ENCODE measurements around the gene DPYD. TPM values are rescaled to one million over a fixed set of nuclear protein-coding genes. Genes with fewer than 3 reads are reported as not detected.

DPYD gene
- total RNA-seq, 1 donor from 2014 or later, result 45.7 TPM

DNA sequence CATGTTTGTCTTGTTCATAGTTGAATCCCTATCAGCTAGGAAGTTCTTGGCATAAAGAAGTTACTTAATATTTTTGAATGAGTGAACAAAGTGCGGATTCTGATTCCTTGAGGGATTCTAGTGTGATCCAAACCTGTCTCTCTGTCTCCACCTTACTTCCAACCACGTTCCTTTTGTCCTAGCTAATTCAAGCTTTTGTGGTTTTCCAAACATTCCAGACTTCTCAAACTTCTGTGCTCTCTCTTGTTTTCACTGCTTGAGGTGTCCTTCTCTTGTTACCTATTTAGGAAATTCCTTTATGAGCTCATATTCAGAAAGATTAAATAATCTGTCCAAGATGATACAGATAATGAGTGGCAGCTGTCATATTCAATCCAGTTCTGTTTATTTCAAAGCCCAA is 846.1 kb downstream of the DPYD start:
- intact Hi-C loops (cut with DNase I), result no loop called here
- ATAC-seq, result no peak
- no peak for DNase-seq (ENCODE audit: low spot score)

GRCh38 chr1:97073936-97074335 is 846.9 kb downstream of the DPYD start:
- ATAC-seq, result no peak
- intact Hi-C loops (cut with DNase I), result no loop called here
- DNase-seq (ENCODE audit: low spot score), result no peak

DNA sequence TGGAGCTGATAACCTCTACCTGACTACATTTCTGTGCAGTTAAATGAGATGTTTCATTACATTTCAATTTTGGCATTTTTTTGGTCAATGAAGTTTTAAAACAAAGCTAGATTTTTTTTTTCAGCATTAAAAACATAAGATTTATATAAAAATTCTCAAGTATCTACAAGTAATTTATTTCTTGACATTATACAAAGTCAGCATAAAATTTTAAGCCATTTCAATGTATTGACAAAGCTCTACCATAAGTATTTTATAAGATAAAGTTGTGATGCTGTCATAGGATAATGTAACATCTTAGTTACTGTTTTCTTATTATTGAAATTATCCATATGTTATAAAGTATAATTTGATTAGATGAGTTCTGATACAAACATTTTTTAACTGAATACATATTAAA is 847.7 kb downstream of the DPYD start:
- DNase-seq (ENCODE audit: low spot score) (no peak), ATAC-seq (no peak)
- intact Hi-C loops (cut with DNase I), result no loop called here

- ATAC-seq, result no peak
- DNase-seq (ENCODE audit: low spot score), result no peak
- intact Hi-C loops (cut with DNase I), result no loop called here
Measured at GRCh38 chr1:97071173-97071572, 849.7 kb downstream of the DPYD start.

DNA sequence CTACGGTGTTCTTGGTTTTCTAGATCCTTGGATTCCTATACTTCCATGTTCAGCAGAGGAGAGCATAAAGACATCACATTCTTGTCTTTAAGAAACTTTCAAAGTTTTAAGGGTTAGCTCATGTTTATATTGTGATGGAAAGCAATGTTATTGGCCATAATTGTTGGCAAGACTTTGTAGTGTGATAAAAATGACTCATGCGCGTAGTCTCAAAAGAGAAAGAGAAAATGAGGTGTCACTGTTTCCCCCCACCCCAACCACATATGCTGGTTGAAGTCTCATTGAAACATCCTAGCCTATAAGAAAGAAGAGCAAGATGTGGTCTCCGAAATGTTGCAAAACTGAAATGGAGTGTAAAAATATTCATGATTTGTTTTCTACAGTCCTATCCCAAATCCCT is 850.5 kb downstream of the DPYD start:
- ATAC-seq (no peak), DNase-seq (ENCODE audit: low spot score) (no peak)
- intact Hi-C loops (cut with DNase I), result no loop called here

GRCh38 chr1:97069312-97069711 is 851.5 kb downstream of the DPYD start:
- DNase-seq (ENCODE audit: low spot score) (no peak), ATAC-seq (no peak)
- intact Hi-C loops (cut with DNase I), result no loop called here

GRCh38 chr1:97066860-97067259 is 854.0 kb downstream of the DPYD start:
- DNase-seq (ENCODE audit: low spot score) (no peak), ATAC-seq (no peak)
- intact Hi-C loops (cut with DNase I), result no loop called here

DNA sequence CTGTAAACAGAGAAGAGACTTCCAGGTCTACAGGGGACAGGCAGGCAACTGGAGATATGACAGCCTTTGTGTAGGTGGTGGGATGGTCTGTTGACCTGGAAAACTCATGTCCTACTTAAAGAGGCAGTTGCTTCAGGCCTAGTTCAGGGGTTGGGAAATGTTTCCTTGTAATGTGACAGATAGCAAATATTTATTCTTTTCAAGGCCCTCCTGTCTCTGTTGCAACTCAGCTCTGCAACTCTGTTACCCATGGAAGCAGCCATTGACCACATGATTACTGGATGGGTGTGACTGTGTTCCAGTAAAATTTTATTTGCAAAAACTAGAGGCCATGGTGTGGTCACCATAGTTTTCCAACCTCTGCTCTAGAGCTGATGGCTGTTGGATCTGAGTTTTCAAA is 857.3 kb downstream of the DPYD start:
- DNase-seq (ENCODE audit: low spot score) (no peak), ATAC-seq (no peak)
- intact Hi-C loops (cut with DNase I), result loop anchor here (5.0 kb wide), 1 partner anchor 934 kb away; no protein-coding TSS in a partner anchor

DNA sequence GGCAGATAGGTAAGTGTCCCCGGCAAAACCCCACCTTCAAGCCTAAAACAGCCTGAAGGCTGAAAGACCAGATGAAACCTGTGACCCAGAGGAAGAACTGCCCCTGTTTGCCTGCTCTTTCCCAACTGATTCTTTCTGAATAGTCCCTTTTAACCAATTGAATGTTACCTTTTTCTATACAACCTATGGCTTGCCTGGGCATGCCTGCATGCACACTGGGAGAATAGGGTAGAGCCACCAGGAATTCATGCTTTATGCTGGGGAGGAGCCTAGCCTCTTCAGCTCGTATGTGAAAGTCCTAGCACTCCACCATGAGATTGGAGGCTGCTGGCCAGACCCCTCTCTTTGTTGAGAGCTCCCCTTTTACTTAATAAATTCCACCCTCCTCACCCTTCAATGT is 859.2 kb downstream of the DPYD start:
- DNase-seq (ENCODE audit: low spot score) (no peak), ATAC-seq (no peak)
- intact Hi-C loops (cut with DNase I), result loop anchor here (5.0 kb wide), 1 partner anchor 936 kb away; no protein-coding TSS in a partner anchor

- no peak for ATAC-seq
- DNase-seq (ENCODE audit: low spot score), result no peak
- intact Hi-C loops (cut with DNase I), result no loop called here
Measured at GRCh38 chr1:97056386-97056785, 864.4 kb downstream of the DPYD start.

GRCh38 chr1:97053268-97053667 is 867.6 kb downstream of the DPYD start:
- no peak for ATAC-seq
- intact Hi-C loops (cut with DNase I), result no loop called here
- DNase-seq (ENCODE audit: low spot score), result no peak

DNA sequence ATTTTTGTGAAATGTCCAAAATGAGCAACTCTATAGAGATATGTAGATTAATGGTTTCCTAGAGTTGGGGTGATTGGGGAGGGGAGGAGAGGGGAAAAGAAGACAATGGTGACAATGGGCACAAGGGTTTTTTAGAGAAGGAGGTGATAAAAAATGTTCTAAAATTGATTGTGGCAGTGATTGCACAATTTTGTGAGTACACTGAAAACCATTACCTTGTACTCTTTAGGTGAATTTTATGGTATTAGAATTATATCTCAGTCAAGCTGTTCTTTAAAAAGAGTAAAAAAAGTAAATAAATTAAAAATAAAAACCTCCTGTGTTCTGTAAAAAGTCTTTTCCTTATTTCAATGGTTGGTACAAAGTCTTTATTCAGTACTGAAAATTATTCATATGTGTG is 869.0 kb downstream of the DPYD start:
- ATAC-seq, result no peak
- intact Hi-C loops (cut with DNase I), result no loop called here

DNA sequence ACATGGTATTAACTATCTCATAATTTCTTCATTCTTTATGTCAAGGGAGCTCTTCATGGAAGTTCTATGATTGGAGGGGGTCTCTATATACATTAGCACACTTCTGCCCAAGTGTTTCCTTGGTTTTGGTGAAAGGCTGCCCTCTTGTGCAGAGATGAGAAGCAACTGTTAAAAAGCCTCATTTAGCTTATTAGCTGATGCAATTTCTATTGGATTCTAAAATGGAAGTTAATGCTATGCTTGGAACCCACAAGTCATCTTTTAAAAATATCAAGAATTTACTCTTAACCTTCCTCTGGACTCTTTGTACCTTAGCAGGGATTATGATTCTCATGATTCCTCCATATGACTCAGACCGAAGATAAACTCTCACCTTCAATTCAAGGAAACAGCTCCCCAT is 870.3 kb downstream of the DPYD start:
- DNase-seq (ENCODE audit: low spot score) (no peak), ATAC-seq (no peak)
- intact Hi-C loops (cut with DNase I), result no loop called here

More for the DNA sequence above, 869.0 kb downstream of the DPYD start:
- no peak for DNase-seq (ENCODE audit: low spot score)

DNA sequence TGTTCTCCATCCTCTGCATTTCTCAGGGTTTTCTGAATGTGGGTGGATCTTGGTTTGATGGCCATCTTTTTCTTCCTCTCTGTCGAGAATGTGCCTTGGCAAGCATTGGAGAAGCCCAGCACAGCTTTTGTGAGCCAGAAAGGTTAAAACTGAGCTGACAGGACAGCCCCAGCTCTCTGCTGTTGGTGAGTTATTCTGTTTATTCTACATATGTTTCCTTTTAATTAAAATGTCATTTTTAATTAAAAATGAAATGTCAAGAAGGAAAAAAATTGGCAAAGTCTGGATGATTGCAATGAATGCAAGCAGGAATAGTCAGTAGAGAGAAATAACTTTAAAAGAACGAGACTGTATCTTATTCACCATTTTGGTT is 873.4 kb downstream of the DPYD start:
- intact Hi-C loops (cut with DNase I), result no loop called here
- ATAC-seq (peak; percentile 44), DNase-seq (ENCODE audit: low spot score) (no peak)

DNA sequence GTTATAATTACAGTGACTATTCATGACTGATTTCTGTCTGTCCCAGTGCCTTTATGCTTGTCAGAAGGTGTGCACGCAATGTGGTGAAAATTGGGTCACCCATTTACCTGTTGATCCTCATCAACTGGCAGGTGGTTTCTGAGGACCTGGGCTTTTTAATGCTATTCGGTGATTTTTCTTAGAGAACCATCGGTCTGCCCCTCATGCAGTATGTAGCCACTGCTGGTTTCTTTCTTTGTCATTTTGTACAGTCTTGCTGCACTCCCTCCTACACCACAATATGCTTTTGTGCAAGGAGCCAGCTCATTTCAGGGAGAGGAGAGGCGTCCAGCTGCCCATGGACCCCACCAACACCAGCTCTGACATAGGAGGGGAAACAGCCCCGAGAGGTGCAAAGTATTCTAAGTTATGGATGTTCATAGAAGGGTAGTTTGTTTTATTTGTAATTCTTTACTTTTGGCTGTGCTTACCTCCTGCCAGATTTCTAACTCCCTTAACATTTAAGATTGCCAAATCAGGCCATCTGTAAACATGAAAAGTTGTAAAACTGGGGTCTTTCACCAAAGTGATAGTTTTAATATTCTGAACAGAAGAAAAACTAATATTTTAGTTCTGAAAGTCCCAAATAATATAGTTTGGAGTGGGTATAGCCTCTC is 873.9 kb downstream of the DPYD start:
- no peak for DNase-seq (ENCODE audit: low spot score)
- ATAC-seq, result peak; percentile 42
- intact Hi-C loops (cut with DNase I), result no loop called here

DNA sequence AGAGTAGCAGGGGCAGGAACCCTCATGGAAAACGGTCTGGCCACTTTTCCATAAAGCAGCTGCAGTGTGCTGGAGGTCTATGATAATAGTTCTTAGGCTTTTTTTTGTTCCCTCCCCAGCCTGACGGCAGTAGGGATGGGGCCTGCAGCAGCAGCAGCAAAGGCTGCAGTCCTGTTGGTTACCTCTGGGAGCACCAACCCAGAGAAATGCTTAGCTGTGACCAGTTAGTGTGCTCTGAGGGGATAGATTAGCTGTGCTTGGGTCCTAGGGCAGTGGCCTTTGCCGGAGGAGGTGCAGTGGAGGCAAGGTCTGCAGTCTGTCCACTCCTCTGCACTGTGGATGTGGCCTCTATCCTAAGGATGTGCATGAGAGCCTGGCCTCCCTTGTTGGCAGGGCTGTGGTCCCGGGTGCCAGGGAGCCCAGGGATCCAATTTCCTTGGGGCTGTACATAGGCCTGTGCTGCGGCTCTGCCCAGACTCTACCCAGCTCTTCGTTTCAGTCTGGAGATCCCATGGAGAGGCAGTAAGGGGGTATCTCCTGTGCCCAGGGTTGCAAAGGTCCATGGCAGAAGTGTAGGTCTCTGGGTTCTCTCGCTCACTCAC is 876.6 kb downstream of the DPYD start:
- no peak for ATAC-seq
- DNase-seq (ENCODE audit: low spot score), result no peak
- intact Hi-C loops (cut with DNase I), result no loop called here

- intact Hi-C loops (cut with DNase I), result no loop called here
- no peak for ATAC-seq
Measured at GRCh38 chr1:97042551-97042950, 878.3 kb downstream of the DPYD start.

GRCh38 chr1:97041026-97041425 is 879.8 kb downstream of the DPYD start:
- DNase-seq (ENCODE audit: low spot score) (no peak), ATAC-seq (no peak)
- intact Hi-C loops (cut with DNase I), result no loop called here

More at GRCh38 chr1:97042551-97042950, 878.3 kb downstream of the DPYD start:
- DNase-seq (ENCODE audit: low spot score), result no peak

- DNase-seq (ENCODE audit: low spot score) (no peak), ATAC-seq (no peak)
- intact Hi-C loops (cut with DNase I), result no loop called here
Measured at GRCh38 chr1:97038410-97038809, 882.4 kb downstream of the DPYD start.

DNA sequence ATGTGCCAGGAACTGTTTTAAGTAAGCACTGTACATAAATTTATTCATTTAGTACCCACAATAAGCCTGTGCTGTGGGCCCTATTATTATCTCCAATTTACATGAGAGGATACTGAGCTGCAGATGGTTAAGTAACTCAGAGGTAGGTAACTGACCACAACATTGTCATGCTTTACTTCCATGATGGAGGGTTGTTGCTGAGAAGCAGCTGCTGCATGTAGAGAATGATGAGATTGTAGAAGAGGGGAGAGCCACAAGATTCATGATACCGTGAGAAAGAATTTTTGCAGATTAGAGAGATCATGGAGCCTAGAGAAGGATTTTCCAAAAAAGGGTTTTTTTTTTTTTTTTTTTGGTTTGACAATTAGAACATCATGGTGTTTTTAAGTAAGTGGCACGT is 886.2 kb downstream of the DPYD start:
- DNase-seq (ENCODE audit: low spot score) (no peak), ATAC-seq (no peak)
- intact Hi-C loops (cut with DNase I), result no loop called here

DNA sequence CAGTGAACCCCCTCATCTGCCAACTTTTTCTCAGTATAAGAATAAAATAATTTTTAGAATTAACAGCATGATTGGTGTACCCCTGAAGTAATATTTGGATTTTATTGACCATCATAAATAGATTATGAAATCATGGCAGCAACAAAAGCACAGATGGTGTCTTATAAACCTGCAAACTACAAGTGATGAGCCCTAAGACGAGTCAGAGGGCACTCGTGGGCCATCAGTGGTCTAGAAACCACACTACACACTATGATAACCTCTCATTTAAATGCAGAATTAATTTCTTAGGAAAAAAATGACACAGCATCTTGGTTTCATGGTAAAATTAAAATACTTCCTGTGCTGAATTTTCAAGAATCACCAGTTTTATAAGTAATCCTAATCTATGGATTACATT is 886.9 kb downstream of the DPYD start:
- intact Hi-C loops (cut with DNase I), result no loop called here
- DNase-seq (ENCODE audit: low spot score), result no peak
- no peak for ATAC-seq

Measured in sciatic nerve (tissue), 2 donors.